Measurements from ENCODE around the gene USP34. TPM values are rescaled to one million over a fixed set of nuclear protein-coding genes. Genes with fewer than 3 reads are reported as not detected.

Gene USP34
- total and polyA plus RNA-seq, 2 of the 8 experiments (the other 6 are each of a cell fraction or from before 2014, with no cell fraction given) = 56.7 to 91.7 TPM

DNA sequence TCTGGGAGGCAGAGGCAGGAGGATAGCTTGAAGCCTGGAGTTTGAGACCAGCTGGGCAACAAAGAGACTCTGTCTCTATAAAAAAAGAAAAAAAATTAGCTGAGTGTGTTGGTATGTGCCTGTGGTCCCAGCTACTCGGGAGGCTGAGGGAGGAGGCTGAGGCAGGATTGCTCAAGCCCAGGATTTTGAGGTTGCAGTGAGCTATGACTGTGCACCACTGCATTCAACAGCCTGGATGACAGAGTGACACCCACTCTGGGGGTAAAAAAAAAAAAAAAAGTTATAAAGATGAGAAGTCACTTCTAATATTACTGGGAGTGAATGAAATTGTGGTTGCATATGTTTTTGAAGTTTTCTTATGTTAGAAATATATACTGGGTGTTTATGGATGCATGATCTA lies 237.3 kb downstream of the USP34 start:
- H3K36me3 ChIP-seq (ENCODE audit: control insufficient read depth in 2 of 4, insufficient read depth in 4 of 4, low read length in 3 of 4) = peaks cover 2 to 48% (median 8%) of the 10 kb centered on the region in 4 experiments; a peak in 4 of 8 replicates
- H3K56ac ChIP-seq (replicated peaks; ENCODE audit: insufficient read length, low read depth, low read length) = no peak overlapping the region
- no peak overlapping the region for H2BK15ac ChIP-seq (ENCODE audit: low read length)
- 86% methylated on average over 1 of the region's 1 CpG; no CpG with 5 or more reads in 1 of the 2 experiments for WGBS, 2 experiments (ENCODE audit: extremely low coverage in 1 of 2, insufficient coverage in 1 of 2, insufficient read length in 1 of 2, insufficient replicate concordance in 2 of 2, low coverage in 1 of 2, low lambda C conversion rate in 2 of 2, missing lambda C conversion rate in 1 of 2)
- no peaks in the 10 kb centered on the region for H3K4me1 ChIP-seq (replicated peaks in 1 of 4; ENCODE audit: control insufficient read depth in 3 of 4, insufficient read depth in 4 of 4, low read length in 3 of 4)
- no peak overlapping the region for H4K5ac ChIP-seq (ENCODE audit: insufficient read length, low read depth, low read length)
- no peak overlapping the region for H3K27ac ChIP-seq (ENCODE audit: low read depth, low read length)
- H2AK5ac ChIP-seq (ENCODE audit: low read depth, low read length) = no peak overlapping the region
- H2BK5ac ChIP-seq (ENCODE audit: low read depth, low read length) = no peak overlapping the region
- POLR2A ChIA-PET (ENCODE audit: partially characterized antibody) = no interaction called here
- TF ChIP-seq HDAC6 (IDR thresholded peaks at IDR 0.05; ENCODE audit: low read depth, low read length) = no peak
- TF ChIP-seq FOSL1 (IDR thresholded peaks at IDR 0.05; ENCODE audit: insufficient read depth, low read depth, low read length) = no peak
- no peak for TF ChIP-seq CEBPB (IDR thresholded peaks at IDR 0.05; ENCODE audit: low read depth, low read length)
- TF ChIP-seq CTCF (IDR thresholded peaks at IDR 0.05; ENCODE audit: control extremely low read depth in 1 of 3, insufficient read depth in 1 of 3, low read depth in 1 of 3, low read length in 3 of 3) = no peak
- H2AFZ ChIP-seq (ENCODE audit: low read length) = no peak overlapping the region
- H4K20me1 ChIP-seq (replicated peaks in 1 of 2; ENCODE audit: control insufficient read depth in 1 of 2, insufficient read depth in 2 of 2, low read length in 2 of 2) = no peaks in the 10 kb centered on the region
- no peak for FAIRE-seq
- no peak overlapping the region for H3K4me2 ChIP-seq (ENCODE audit: insufficient read depth in 1 of 2, low read depth in 2 of 2, low read length in 2 of 2)
- CTCF ChIA-PET (ENCODE audit: partially characterized antibody) = no interaction called here
- no peak overlapping the region for H3K14ac ChIP-seq (ENCODE audit: insufficient read length)
- H3K23me2 ChIP-seq (ENCODE audit: low read depth, low read length) = no peaks in the 10 kb centered on the region
- H3K23ac ChIP-seq (ENCODE audit: insufficient read length) = no peak overlapping the region
- no peaks in the 10 kb centered on the region for H3K79me2 ChIP-seq (ENCODE audit: control insufficient read depth in 1 of 2, insufficient read depth in 2 of 2, low read length in 2 of 2)
- no peak overlapping the region for H2BK12ac ChIP-seq (ENCODE audit: low read depth, low read length)
- no peak overlapping the region for H3K9ac ChIP-seq (replicated peaks in 1 of 4; ENCODE audit: extremely low read depth in 1 of 4, low read depth in 3 of 4, low read length in 3 of 4)
- no peaks in the 10 kb centered on the region for H3K79me1 ChIP-seq (ENCODE audit: low read depth, low read length)
- H2BK20ac ChIP-seq (ENCODE audit: low read length) = no peak overlapping the region
- H4K91ac ChIP-seq (replicated peaks; ENCODE audit: insufficient read length, low read length) = no peak overlapping the region
- no peak for DNase-seq (ENCODE audit: low read depth in 1 of 2, low spot score in 2 of 2)
- no peak overlapping the region for H3K4me3 ChIP-seq (ENCODE audit: extremely low read depth in 1 of 4, insufficient read depth in 2 of 4, low read depth in 3 of 4, low read length in 4 of 4)
- no peak overlapping the region for H3K4ac ChIP-seq (replicated peaks; ENCODE audit: insufficient read length, low read depth, low read length)
- H4K8ac ChIP-seq (ENCODE audit: extremely low read depth, insufficient read depth, low read length) = no peak overlapping the region
- H2BK120ac ChIP-seq (replicated peaks; ENCODE audit: low read depth, low read length) = no peak overlapping the region
- no peaks in the 10 kb centered on the region for H3K9me3 ChIP-seq (ENCODE audit: insufficient read depth in 2 of 2, low read depth in 1 of 2, low read length in 1 of 2)
- no peaks in the 10 kb centered on the region for H3K27me3 ChIP-seq (replicated peaks in 1 of 4; ENCODE audit: control insufficient read depth in 3 of 4, extremely low read depth in 1 of 4, insufficient read depth in 3 of 4, low read length in 3 of 4)
- H3K18ac ChIP-seq (ENCODE audit: extremely low read depth, low read length) = no peak overlapping the region

All from H1 (cell line).